Left ventricle myocardium inferior (tissue), 1 donor: ENCODE measurements around the gene SLC47A2. TPM values are rescaled to one million over a fixed set of nuclear protein-coding genes. Genes with fewer than 3 reads are reported as not detected.

Experiments used
- DNase-seq: peaks from one replicate; pipeline ENCODE4 v3.0.0-alpha.2; 2020
- H3K27ac ChIP-seq: fragments of 200-600 bp; replicated peaks from 2 replicates; pipeline ENCODE4 v1.8.0; 2021
- H3K27me3 ChIP-seq: fragments of 200-600 bp; 2 replicates; pipeline ENCODE4 v1.8.0; 2021; ENCODE audit warnings: low read depth
- H3K36me3 ChIP-seq: fragments of 200-600 bp; 2 replicates; pipeline ENCODE4 v1.8.0; 2021
- H3K4me1 ChIP-seq: fragments of 200-600 bp; 2 replicates; pipeline ENCODE4 v1.8.0; 2021
- H3K4me3 ChIP-seq: fragments of 200-600 bp; 2 replicates; pipeline ENCODE4 v1.8.0; 2021; ENCODE audit warnings: mild to moderate bottlenecking, moderate library complexity
- H3K9me3 ChIP-seq: fragments of 200-600 bp; replicated peaks from 2 replicates; pipeline ENCODE4 v1.8.0; 2021
- CTCF ChIP-seq: fragments of 200-600 bp; IDR thresholded peaks from 2 replicates; pipeline ENCODE4 v1.8.0; 2021; ENCODE audit warnings: antibody characterized with exemption, mild to moderate bottlenecking, borderline replicate concordance
- intact Hi-C: fragments of 100-400 bp; cut with micrococcal nuclease; formaldehyde crosslinking; loops from one replicate; pipeline ENCODE4 v1.11.0; 2022
- total RNA-seq: library from RNA; stranded (reverse); fragmentation: NEBNext Ultra II Directional; extraction: Animal tissue kit (Norgen Biotek cat#: 25700); gene quantifications from one replicate; pipeline ENCODE4 v1.2.1, GENCODE V29; 2021
- donor health status: DM: no; HTN: yes; CAD: no; lungs with severe emphysema.

Gene SLC47A2
- total RNA-seq, 1 donor from 2014 or later = not detected

DNA sequence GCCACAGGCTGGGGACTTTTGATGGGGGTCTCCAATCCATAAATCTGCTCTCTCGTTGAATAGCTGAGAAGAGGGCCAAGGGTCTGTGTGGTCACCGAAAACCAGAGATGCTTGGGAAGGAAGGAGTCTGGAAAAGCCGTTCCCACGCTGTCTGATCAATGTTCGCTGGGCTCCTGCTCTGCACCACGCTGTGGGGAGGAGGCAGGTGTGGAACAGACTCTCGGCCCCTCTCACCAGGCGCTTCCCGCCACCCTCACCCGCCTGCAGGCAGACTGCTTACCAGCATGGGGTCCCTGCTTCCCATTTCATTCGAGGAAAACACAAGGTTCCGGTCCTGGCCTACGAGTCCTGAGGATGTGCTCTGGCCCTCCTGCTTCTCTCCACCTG is 32.4 kb upstream of the SLC47A2 start:
- no peak overlapping the region for H3K4me3 ChIP-seq
- TF ChIP-seq CTCF = no peak
- intact Hi-C loops = no loop called here
- H3K27ac ChIP-seq = no peak overlapping the region
- H3K27me3 ChIP-seq = peaks cover 13% of the 10 kb centered on the region
- DNase-seq = no peak
- H3K4me1 ChIP-seq = peaks cover 23% of the 10 kb centered on the region
- no peaks in the 10 kb centered on the region for H3K9me3 ChIP-seq
- H3K36me3 ChIP-seq = no peaks in the 10 kb centered on the region

GRCh38 chr17:19747829-19748806 is 31.7 kb upstream of the SLC47A2 start, which contains the start of gene ALDH3A1:
Gene ALDH3A1 (minus strand): TSS chr17:19748298. CDS start chr17:19745129, 3,169 bp downstream.
- no peak for DNase-seq
- Histone ChIP-seq H3K36me3 (no peaks in the 10 kb centered on the region), H3K4me3 (no peak within 1 kb of the TSS), H3K27me3 (peaks cover 13% of the 10 kb centered on the region), H3K4me1 (peaks cover 19% of the 10 kb centered on the region), H3K27ac (no peak within 1 kb of the TSS), H3K9me3 (no peaks in the 10 kb centered on the region)
- TF ChIP-seq CTCF = no peak
- intact Hi-C loops = no loop called here

GRCh38 chr17:19747159-19747719 is 30.9 kb upstream of the SLC47A2 start:
- Histone ChIP-seq H3K27ac (no peak overlapping the region), H3K9me3 (no peaks in the 10 kb centered on the region), H3K36me3 (no peaks in the 10 kb centered on the region), H3K4me1 (peaks cover 14% of the 10 kb centered on the region), H3K27me3 (peaks cover 13% of the 10 kb centered on the region), H3K4me3 (no peak overlapping the region)
- TF ChIP-seq CTCF = no peak
- no peak for DNase-seq
- intact Hi-C loops = no loop called here

- peaks cover 14% of the 10 kb centered on the region for H3K4me1 ChIP-seq
- DNase-seq = no peak
- no peaks in the 10 kb centered on the region for H3K36me3 ChIP-seq
- H3K9me3 ChIP-seq = no peaks in the 10 kb centered on the region
- no peak for TF ChIP-seq CTCF
- H3K27ac ChIP-seq = no peak overlapping the region
- H3K4me3 ChIP-seq = no peak overlapping the region
- peaks cover 13% of the 10 kb centered on the region for H3K27me3 ChIP-seq
- intact Hi-C loops = no loop called here
These were observed 30.1 kb upstream of the SLC47A2 start for GRCh38 chr17:19746517-19746916.

GRCh38 chr17:19744922-19745757 is 28.8 kb upstream of the SLC47A2 start:
- no peaks in the 10 kb centered on the region for H3K36me3 ChIP-seq
- H3K27ac ChIP-seq = peak overlapping the region; percentile 53
- peaks cover 14% of the 10 kb centered on the region for H3K4me1 ChIP-seq
- peak; percentile 92 for DNase-seq
- peaks cover 13% of the 10 kb centered on the region for H3K27me3 ChIP-seq
- TF ChIP-seq CTCF = peak; percentile 96
- intact Hi-C loops = no loop called here
- H3K4me3 ChIP-seq = peak overlapping the region; percentile 70
- no peaks in the 10 kb centered on the region for H3K9me3 ChIP-seq
